GM19240 (cell line): ENCODE data around the gene TIMM23.
"Not testable (repeated sequence)": the region's sequence is repeated elsewhere in the genome, so short reads cannot be mapped to it uniquely, and the experiment has no call there.

Experiments
- DNase-seq: peaks from one replicate; pipeline ENCODE4 v3.0.0; 2011; ENCODE audit warnings: low spot score; ENCODE audit not compliant: insufficient read length

Gene TIMM23

DNA sequence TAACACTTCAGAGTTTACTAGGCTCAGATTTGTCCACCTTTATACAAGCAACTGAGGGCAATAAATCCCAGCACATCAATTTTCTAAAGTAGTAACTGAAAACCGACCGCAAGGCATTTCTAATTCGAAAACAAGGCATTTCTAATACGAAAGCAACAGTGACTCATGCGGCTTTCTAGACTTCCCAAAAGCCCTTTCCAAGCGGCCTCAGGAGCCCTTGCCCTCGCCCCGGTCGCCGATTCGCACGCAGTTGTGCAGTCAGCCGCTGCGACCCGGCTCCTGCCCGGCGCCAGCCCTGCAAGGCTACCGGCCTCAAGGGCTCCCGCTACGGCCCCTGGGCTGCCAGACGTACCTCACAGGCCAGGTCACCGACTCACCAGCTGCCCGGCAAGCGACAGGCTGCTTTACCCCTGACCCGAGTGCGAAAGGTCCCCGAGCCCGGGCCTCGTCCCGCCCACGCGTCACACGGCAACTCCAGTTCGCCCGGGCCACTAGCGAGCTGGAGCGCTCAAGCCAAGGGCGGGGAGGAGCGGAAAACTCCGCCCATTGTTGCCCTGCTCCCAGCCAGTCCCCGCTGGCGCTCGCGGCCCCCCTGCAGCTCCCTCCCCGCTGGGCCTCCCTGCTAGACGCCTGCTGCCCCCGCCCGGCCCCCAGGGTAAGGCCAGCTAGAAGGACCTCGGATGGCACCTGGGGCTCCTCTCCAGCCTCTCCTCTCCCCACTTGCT is 50.9 kb downstream of the TIMM23 start:
- DNase-seq: peak; percentile 48

DNA sequence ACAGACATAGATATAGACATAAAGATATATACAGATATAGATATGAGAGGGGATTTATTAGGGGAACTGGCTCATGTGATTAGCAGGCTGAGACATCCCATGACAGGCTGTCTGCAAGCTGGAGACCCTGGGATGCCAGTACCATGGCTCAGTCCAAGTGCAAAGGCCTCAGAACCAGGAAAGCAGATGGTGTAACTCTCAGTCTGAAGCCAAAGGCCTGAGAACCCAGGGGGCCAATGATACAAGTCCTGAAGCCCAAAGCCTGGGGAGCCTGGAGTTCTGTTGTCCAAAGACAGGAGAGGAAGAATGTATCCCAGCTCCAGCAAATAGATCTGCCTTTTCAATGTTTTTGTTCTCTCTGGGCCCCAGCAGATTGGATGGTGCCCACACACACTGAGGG is 52.7 kb downstream of the TIMM23 start:
- DNase-seq: no peak

DNA sequence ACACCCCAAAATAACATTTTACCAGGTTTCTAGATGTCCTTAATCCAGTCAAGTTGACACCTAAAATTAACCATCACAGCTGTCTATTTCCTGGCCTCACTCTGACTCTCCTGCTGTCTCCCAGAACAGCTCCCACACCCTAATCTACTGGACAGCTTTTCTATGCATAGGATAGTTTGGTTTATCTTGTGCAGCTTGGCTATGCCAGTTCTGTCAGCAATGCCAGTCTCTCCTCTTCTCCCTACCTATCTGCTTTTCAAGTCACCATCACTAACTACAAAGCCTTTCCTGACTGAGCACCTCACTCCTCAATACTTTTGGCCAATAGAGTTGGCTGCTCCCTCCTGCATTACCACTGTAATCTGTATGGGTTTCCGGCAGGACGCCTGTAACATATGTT is 53.1 kb downstream of the TIMM23 start:
- no peak for DNase-seq

DNA sequence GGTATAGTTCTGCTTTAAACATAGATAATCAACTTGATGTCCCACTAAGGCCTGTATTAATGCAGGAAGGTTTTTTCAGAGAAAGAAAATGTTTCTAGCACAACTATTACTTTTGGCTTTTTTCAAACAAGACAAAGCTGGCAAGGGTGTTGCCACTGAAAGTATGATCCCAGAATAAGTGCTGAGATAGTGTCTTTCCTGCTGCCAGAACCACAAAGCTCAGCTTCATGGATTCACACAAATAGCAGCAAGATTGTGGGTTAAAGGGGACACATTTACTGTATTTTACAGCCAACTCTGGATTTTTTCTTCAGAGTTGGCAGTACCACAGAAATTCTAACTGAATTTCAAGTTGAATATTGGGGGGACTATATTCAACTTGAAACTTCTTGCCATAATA is 53.8 kb downstream of the TIMM23 start:
- no peak for DNase-seq

DNA sequence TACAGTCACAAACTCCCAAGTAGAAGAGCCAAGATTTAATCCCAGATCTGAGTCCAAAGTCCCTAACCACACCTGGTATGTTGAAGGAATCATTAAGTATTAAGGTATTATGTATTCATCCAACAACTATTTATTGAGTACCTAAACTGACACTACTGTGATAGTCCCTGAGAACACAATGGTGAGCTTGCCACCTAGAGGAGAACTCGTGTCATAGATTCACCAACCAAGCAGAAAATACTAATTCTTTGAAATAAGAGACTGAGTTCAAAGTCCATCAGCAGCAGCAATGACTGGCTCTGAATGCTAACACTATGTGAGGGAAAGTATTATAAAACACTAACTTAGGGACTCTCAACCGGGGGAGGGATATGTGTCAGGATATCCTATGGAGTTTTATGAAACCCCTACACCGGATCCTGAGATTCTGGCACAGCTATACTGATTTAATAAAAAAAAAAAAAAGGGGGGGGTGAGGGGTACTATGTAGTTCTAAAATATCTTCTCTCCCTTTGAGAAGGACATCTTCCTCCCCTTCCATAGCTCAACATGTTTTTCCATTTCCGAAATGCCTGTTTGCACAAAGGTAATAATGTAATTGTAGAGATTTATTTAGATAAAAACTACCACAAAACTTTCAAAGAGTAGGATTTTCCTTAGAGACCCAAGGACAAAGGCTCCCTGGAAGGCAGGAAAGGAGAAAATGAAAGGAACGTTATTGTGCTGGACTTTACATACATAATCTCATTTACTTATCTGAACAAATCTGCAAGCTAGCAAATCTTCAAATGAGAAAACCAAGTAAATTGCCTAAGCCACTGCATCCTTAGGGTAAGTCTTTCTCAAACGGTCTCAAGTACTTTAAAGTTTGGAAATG is 56.5 kb downstream of the TIMM23 start:
- DNase-seq: no peak

DNA sequence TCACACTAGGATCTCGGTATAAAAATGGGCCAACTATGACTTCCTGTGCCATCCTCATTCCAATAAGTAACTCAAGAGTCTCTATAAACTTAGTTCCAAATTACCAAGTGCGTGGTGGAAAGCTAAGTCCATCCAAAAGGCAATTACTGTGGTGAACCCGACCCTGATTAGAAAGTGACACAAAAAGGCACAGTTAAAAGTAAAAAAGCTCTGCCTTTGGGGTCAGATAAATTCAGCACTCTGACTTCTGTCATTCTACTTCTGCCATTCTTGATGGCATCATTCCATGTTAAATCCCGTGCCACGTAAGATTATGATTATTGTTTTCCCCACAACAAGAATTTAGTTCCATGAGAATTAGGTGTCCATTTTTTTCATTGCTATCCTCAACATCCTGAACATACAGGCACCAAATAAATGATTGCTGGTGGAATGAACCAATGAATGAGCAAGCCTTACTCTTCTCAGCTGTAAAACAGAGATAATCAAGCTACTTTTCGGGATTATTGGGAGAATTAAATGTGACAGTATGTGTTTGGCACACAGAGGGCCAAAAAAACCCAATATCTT is 57.3 kb downstream of the TIMM23 start:
- DNase-seq: no peak

DNA sequence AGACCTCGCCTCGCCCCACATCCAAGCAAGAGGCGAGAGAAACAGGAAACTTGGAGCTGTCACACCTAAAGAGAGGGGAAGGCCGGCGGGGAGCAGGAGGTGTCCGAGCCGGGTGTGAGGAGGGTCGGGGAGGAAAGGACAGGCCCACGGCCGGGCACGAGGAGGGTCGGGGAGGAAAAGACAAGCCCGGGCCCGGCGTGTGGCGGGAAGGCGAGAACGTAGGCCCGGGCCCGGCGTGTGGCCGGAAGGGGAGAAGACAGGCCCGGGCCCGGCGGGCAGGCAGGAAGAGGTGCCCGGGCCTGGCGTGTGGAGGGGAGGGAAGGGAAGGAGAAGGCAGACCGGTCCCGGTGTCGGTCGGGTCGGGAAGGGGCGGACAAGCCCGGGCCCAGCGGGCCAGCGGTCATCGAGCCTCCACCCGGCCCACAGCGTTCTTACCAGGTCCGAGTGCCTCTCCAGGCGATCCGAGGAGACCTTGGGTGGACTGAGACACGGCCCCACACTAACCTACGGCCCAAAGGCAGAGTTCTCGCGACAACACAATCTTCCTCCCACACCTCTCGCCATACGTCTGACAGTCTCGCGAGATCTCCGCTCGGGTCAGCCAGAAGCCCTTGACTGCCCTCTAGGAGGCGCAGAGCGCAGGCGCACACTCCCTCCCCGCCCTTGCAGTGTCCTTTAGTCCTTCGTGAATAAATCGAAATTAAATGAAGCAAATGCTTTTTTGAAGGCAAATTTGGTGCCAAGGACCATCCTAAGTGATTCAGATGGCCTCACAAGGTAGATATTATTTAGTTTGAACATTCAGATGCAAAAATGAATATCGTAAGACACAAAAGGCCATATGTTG is 58.0 kb downstream of the TIMM23 start, which contains the start of gene NCOA4:
NCOA4 (minus strand) TSS at position 533 of the 847 bp plus-strand sequence. CDS start 13,943 bp downstream, outside the sequence.
- peak; percentile 98 for DNase-seq

DNA sequence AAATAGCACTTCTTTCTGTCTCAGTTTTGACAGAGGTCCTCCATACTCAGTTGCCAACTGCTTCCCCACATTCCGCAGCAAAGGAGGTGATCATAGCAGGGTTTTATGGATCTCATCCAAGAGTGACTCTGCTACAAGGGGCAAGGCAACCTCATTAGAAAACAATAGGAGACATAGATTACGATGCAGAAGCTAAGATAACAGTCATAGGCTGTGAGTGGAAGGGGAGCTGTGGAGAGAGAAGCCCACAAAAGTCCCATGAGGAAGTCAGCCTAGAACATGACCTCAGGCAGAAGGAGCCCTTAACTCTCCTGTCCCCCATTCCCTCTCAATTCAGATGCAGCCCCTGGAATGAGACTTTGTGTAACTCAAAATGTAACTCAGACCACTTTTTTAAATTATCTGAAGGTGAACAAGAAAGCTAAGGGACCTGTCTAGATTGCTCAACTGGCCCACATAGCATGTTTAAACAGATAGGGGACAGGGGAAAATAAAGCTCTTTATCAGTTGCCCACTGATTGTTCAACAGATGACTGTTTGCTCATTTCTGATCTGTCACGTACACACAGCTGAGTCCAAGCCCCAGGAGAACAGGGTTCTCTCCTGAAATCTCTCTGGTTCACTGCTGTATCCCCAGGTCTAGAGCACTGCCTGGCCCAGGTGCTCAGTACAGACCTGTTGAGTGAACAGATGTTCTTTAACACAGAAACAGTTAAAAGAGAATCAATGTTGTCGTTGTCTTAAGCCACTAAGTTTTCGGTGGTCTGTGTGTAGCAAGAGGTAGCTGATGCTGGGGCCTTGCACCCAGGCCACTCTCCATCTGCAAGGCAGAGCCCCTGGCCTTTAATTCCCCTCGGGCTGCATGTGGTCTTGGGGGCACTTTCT is 59.6 kb downstream of the TIMM23 start:
- DNase-seq: no peak

DNA sequence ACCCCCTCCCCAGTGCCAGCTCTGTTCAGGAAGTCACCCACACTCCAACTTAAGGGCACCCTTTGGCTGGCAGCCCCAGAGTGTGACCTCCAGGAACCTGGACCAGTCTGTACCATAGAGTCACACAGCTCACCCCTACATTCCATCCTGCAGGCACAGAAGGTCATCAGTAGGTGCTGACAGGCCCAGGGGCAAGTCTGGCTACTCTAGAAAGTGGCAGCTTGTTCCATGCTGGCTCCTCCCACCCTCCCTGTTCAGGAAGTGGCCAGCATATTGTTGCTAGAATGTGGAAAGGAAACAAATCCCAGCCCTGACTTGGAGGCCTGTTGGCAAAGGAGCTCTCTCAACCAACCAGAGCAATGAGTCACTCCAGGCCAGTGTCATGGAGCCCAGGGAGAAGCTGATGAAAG is 61.3 kb downstream of the TIMM23 start:
- no peak for DNase-seq

DNA sequence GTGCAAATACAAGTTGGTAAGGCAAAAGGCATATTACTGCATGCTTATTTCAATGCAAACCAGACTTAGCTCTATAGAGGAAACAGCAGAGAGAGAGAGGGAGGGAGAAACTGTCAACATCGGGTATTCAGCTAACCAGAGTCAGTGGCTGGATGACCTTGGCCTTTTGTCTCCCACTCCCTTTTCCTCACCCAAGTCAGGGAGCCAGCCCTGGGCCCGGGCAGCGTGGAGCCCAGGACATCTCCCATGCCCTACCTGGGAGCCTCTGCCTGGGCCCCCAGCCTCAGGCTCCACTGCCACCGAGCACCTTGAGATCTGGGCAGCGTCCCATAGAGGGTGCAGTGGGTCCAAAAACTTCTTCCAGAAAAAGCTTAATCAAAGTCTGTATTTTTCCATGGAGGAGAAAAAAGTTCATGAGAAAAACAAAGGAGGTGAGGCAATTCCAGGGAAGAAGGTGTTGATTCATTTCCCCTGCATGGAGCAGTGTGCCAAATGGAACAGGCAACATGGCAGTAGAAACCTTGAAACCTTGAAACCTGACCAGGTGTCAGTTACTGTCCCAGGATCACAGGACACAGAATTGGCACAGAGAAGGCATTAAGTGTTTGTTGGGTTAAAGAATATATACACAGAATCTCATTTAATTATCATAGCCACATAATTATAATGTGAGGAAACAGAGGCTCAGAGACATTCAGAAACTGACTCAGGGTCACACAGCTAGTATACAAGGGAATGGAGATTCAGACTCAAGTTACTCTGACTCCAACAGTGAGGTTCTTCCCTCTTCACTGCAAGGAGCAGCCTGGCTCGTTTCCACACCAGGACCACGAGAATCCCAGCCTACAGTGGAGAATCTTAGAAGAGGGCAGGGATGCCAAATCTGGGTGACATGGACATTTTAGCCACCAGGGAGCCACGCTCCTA is 63.9 kb downstream of the TIMM23 start:
- no peak for DNase-seq

DNA sequence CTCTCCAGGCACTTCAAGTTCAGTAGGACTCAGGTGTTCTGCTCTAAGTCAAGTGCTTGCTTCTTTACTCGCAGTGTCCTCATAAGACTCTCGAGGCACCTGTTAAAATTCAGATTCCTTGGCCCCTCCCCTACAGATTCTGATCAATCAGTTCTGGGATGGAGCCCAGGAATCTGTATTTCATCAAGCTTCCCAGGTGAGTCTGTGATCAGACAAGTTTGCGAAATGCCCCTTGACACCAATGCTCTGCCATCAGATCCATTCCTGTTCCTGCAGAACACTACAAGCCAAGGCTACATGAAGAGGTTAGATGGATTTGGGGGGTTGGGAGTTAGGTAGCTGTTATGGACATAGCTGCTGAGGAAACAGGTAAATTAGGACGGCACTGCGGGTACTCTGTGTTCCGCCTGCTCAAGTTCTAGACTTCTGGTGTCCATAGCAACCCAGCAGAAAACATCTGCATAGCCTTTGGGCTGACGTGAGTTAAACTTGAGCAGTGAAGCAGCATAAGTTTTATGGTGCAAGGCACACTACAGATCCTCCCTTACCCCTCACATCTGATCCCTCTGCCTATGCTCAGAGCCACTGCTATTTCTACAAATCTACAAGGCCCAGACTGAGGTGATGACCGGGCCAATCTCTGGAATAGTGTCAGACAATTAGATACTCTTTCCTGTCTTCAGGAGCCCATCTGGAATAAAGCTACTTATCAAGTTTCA is 65.0 kb downstream of the TIMM23 start:
- DNase-seq: no peak

DNA sequence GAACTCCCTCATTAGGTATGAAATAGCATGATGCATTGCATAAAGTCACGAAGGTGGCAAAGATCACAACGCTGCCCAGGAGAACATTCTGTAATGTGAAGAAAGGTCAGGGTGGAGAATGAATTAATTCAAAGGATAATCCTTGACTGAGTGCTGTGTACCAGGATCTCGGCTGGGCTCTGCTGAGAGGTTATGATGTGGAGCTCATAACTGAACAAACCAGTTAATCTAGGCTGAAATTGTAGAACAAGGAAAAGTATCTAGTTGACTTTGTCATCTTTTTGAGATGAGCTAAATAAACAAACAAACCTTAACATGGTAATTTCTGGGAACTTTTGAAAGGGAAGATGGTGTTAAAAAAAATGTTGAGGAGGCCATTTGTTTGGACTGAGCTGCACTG is 67.7 kb downstream of the TIMM23 start:
- no peak for DNase-seq

DNA sequence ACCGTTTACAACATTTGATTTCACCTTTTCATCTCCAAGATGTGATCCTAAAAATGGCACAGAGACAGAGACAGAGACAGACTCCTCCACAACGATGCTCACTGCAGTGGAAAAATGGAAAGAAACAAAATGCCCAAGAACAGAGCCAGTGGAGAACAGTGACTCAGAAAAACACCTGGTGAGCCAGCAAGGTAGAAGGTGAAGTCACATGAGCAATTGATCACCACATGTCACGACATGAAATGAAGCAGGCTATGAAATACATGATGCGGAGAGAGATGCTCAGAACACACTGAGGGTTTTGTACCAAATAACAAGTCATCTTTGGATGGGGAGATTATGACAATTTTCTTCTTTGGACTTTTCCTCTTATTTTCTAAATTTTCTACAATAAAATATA is 70.2 kb downstream of the TIMM23 start:
- no peak for DNase-seq

DNA sequence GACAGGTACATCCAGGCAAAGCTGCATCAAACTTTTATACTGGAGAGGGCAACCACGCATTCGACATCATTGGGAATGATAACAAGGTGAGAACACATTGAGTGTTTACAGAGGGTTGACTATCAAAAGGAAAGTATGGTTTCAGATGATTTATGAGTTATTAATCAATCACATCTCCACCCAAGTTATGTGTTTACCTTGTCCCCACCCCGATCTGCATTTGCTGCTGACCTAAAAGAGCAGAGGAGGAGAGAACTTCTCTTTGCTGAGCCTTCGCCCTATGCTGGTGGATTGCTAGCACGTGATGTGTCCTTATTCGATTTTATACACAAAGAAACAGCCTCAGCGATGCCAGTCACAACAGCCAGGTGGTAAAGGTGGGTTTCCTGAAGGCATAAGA is 74.0 kb downstream of the TIMM23 start, which contains the start of gene MSMB:
MSMB (minus strand) TSS at position 9 of the 400 bp plus-strand sequence. CDS start 32 bp downstream, outside the sequence.
- no peak for DNase-seq

DNA sequence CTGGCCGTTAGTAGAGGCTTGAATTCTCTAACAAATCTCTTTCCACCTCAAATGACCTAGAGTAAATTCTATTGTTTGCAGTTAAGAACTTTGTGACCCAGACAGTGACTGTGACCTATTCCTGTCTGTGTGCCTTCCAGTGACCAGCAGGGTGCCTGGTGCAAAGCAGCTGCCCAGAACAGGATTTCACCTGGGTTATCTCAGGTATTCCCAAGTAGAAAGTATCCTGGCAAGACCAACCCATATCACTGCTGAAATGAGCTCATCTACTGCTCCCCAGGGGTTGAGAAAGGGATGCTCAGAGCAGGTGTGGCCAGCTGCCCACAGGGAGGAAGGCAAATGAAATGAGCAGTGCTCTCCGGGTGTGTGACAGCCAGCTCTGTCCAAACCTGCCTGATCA is 75.9 kb downstream of the TIMM23 start:
- DNase-seq: no peak

DNA sequence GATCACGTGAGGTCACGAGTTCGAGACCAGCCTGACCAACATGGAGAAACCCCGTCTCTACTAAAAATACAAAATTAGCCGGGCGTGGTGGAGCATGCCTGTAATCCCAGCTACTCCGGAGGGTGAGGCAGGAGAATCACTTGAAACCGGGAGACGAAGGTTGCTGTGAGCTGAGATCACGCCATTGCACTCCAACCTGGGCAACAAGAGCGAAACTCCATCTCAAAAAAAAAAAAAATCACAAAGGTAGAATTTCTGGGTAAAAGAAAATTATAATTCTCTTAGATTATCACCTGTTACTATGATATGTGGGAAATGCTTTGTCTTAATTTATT is 77.2 kb downstream of the TIMM23 start:
- DNase-seq: not testable (repeated sequence)

DNA sequence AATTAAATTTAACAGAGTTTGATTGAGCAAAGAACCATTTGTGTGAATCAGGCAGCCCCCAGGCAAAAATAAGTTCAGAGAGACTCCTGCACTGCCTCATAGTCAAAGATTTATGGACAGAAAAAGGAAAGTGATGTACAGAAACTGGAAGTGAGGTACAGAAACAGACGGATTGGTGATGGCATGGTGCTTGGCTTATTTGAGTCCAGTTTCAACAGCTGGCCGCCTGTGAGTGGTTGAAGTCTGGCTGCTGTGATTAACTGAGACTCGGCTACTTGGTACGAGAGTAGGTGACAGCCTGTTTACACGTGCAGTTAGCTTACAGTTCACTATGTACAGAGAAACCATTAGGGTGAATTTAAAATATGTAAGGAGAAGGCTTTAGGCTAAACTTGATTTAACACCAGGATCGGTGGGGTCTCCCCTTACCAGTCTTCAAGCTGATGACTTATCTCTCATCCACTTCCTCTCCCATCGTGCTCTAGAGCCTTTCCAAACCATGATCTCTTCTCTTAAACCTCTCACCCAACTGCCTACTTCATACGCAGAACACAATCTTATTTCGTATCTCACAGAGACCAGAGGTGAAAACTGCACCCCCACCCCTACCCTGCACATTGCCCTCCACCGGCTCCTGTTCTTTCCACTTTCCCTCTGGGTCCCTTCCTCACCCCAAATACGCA is 78.8 kb downstream of the TIMM23 start:
- DNase-seq: no peak
